Common myeloid progenitor, CD34-positive (primary cell): ENCODE data around the gene TJP3.

ENCODE experiments used
- CTCF ChIA-PET: fragments of 350-600 bp; sonication (Branson Sonifier 250); formaldehyde crosslinking; loops from one replicate; lab custom pipeline; 2021; ENCODE audit warnings: antibody characterized with exemption; lab: Charles Lee
- POLR2A ChIA-PET: fragments of 350-600 bp; sonication (Branson Sonifier 250); formaldehyde crosslinking; loops from one replicate; lab custom pipeline; 2021; ENCODE audit warnings: antibody characterized with exemption; lab: Charles Lee
- DNase-seq, 3 donors: peaks; one replicate each; pipeline versions ENCODE4 v3.0.0 to v3.0.0-alpha.2; 2013
- H3K27ac ChIP-seq, 2 experiments: 1 replicate in 1 of 2; 2 replicates in 1 of 2; pipeline ENCODE4 v1.7.0; 2013; ENCODE audit warnings: inconsistent platforms in 2 of 2, low read length in 2 of 2, mild to moderate bottlenecking in 2 of 2, low read depth in 1 of 2, moderate library complexity in 1 of 2; ENCODE audit not compliant: severe bottlenecking in 2 of 2, insufficient read depth in 1 of 2, poor library complexity in 1 of 2
- H3K27me3 ChIP-seq, 5 experiments: replicated peaks in 2 of 5; 1 replicate in 3 of 5; 2 replicates in 2 of 5; pipeline versions ENCODE4 v1.6.1 to v1.7.0; 2013; ENCODE audit warnings: low read length in 4 of 5, mild to moderate bottlenecking in 2 of 5, moderate library complexity in 2 of 5, inconsistent platforms in 1 of 5; ENCODE audit not compliant: insufficient read depth in 5 of 5, control insufficient read depth in 4 of 5
- H3K36me3 ChIP-seq, 4 experiments: 1 replicate in 2 of 4; 2 replicates in 2 of 4; pipeline versions ENCODE4 v1.6.1 to v1.7.0; 2013; ENCODE audit warnings: low read length in 3 of 4, control low read depth in 1 of 4, mild to moderate bottlenecking in 1 of 4; ENCODE audit not compliant: control insufficient read depth in 4 of 4, insufficient read depth in 4 of 4
- H3K4me1 ChIP-seq, 4 experiments: 1 replicate in 3 of 4; 2 replicates in 1 of 4; pipeline versions ENCODE4 v1.6.1 to v1.7.1; 2013; ENCODE audit warnings: low read length in 3 of 4, mild to moderate bottlenecking in 3 of 4, control low read depth in 1 of 4, inconsistent platforms in 1 of 4, moderate library complexity in 1 of 4; ENCODE audit not compliant: control insufficient read depth in 4 of 4, insufficient read depth in 4 of 4; ENCODE audit errors: control extremely low read depth in 1 of 4
- H3K4me3 ChIP-seq, 7 experiments: 1 replicate in 4 of 7; 2 replicates in 3 of 7; pipeline versions ENCODE4 v1.5.1 to v1.7.0; 2013; ENCODE audit warnings: mild to moderate bottlenecking in 7 of 7, low read length in 6 of 7, moderate library complexity in 6 of 7, inconsistent platforms in 2 of 7, low read depth in 2 of 7, control low read depth in 1 of 7; ENCODE audit not compliant: insufficient read depth in 4 of 7, control insufficient read depth in 1 of 7; ENCODE audit errors: extremely low read depth in 1 of 7
- H3K9me3 ChIP-seq, 5 experiments: 1 replicate in 4 of 5; 2 replicates in 1 of 5; pipeline versions ENCODE4 v1.6.1 to v1.7.1; 2013; ENCODE audit warnings: low read length in 4 of 5, mild to moderate bottlenecking in 2 of 5, inconsistent platforms in 1 of 5, low read depth in 1 of 5, moderate library complexity in 1 of 5; ENCODE audit not compliant: control insufficient read depth in 4 of 5, insufficient read depth in 2 of 5; ENCODE audit errors: control extremely low read depth in 1 of 5
- WGBS: methylation state at CpG from one replicate; pipeline ENCODE4 v1.1.5; 2013; ENCODE audit not compliant: insufficient coverage; 5-methylcytosine and 5-hydroxymethylcytosine counted together

The TJP3 gene

DNA sequence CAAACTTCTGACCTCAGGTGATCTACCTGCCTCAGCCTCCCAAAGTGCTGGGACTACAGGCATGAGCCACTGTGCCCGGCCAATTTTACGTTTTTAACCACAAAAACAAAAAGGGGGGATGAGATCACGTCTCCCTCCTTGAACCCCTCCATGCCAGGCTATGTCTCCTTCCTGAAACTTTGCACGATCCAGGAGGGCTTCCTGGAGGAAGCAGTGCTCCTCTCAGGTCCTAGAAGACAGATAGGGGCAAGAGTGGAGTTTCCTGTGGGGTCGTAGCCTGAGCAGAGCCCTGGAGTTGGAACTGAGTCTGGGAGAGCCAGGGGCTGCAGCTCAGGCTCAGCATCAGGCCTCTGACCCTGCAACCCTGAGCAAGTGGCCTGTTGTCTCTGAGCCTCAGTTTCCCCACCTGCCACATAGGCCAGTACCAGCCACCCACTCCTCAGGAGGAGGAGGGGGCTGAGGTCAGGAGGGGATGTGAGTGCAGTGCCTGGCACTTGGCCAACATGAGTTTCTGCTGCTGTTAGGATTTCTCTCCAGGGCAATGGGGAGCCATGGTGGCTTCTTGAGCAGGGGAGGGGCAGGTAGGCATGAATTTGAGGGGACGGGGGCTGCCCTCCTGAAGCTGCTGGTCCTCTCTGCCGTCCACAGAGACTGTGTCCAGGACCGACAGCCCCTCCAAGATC lies 37.3 kb downstream of the TJP3 start:
- ChIA-PET CTCF (no interaction called here), POLR2A (no interaction called here)
- WGBS, result 64% methylated on average over 6 of the region's 8 CpGs

DNA sequence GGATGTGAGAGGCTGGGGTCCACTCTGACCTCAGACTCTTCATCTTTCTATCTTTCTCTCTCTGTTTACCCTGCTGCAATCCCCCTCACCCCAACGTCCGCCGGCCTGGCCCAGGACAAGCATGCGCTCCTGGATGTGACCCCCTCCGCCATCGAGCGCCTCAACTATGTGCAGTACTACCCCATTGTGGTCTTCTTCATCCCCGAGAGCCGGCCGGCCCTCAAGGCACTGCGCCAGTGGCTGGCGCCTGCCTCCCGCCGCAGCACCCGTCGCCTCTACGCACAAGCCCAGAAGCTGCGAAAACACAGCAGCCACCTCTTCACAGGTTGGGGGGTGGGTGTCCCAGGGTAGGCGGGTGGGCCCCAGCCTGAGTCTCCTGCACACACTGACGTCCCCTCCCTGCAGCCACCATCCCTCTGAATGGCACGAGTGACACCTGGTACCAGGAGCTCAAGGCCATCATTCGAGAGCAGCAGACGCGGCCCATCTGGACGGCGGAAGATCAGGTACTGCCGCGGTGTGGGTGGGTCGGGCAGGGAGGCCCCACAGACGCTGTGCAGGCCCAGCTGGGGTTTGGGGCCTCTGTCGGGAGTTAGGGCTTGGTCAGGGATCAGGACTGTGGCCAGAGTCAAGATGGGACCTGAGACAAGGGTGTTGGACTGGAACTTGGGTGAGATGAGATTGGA lies 38.3 kb downstream of the TJP3 start:
- H3K9me3 ChIP-seq, result peaks cover 0 to 3% (median 0%) of the 10 kb centered on the region in 5 experiments
- CTCF ChIA-PET, result no interaction called here
- no peak overlapping the region for H3K4me3 ChIP-seq
- H3K36me3 ChIP-seq, result peaks cover 3 to 16% (median 15%) of the 10 kb centered on the region in 4 experiments
- no peaks in the 10 kb centered on the region for H3K27me3 ChIP-seq
- H3K27ac ChIP-seq, result no peak overlapping the region
- no peaks in the 10 kb centered on the region for H3K4me1 ChIP-seq
- no peak for DNase-seq
- WGBS, result 93% methylated on average over 31 of the region's 31 CpGs
- POLR2A ChIA-PET, result no interaction called here

More for the DNA sequence above, 37.3 kb downstream of the TJP3 start:
- Histone ChIP-seq H3K4me1 (no peaks in the 10 kb centered on the region), H3K9me3 (peaks cover 0 to 3% (median 0%) of the 10 kb centered on the region in 5 experiments), H3K4me3 (no peak overlapping the region), H3K36me3 (peaks cover 3 to 9% (median 6%) of the 10 kb centered on the region in 4 experiments), H3K27me3 (no peaks in the 10 kb centered on the region), H3K27ac (no peak overlapping the region)
- no peak for DNase-seq

DNA sequence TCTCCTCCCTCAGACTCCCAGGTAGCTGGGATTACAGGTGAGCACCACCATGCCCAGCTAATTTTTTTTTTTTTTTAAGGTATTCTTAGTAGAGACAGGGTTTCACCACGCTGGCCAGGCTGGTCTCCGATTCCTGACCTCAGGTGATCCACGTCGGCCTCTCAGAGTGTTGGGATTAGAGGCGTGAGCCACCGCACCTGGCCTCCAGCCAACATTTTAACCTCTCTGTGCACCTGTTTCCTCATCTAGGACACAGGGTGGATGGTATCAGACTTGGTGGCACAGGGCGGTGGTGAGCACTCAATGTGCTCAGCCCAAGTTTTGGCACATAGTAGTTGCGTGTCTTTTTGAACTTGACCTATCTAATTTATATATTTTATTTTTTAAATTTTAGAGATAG lies 40.8 kb downstream of the TJP3 start:
- ChIA-PET POLR2A (no interaction called here), CTCF (interaction anchor here (0.6 kb wide), 1 partner anchor 94 kb away, joined by 3 read pairs; no protein-coding TSS in a partner anchor)
- H3K27me3 ChIP-seq, result no peaks in the 10 kb centered on the region
- H3K4me1 ChIP-seq, result no peaks in the 10 kb centered on the region
- H3K36me3 ChIP-seq, result peaks cover 3 to 30% (median 19%) of the 10 kb centered on the region in 4 experiments
- H3K27ac ChIP-seq, result no peak overlapping the region
- WGBS, result 88% methylated on average over 5 of the region's 8 CpGs
- H3K4me3 ChIP-seq, result no peak overlapping the region
- DNase-seq, result no peak
- no peaks in the 10 kb centered on the region for H3K9me3 ChIP-seq

- peaks cover 3 to 30% (median 19%) of the 10 kb centered on the region in 4 experiments for H3K36me3 ChIP-seq
- DNase-seq, result no peak
- 100% methylated on average over 2 of the region's 2 CpGs for WGBS
- H3K9me3 ChIP-seq, result no peaks in the 10 kb centered on the region
- H3K27ac ChIP-seq, result no peak overlapping the region
- no peaks in the 10 kb centered on the region for H3K27me3 ChIP-seq
- no peaks in the 10 kb centered on the region for H3K4me1 ChIP-seq
- ChIA-PET CTCF (interaction anchor here (1.3 to 1.6 kb wide), 2 partner anchors 9 to 18 kb away, joined by 4 read pairs; no protein-coding TSS in a partner anchor), POLR2A (interaction anchor here (0.5 to 0.6 kb wide), 2 partner anchors 83 to 706 kb away, joined by 3 read pairs; no protein-coding TSS in a partner anchor)
- H3K4me3 ChIP-seq, result no peak overlapping the region
Observed at GRCh38 chr19:3750211-3750610, 42.0 kb downstream of the TJP3 start.

GRCh38 chr19:3751236-3751635 lies 43.1 kb downstream of the TJP3 start:
- no peak for DNase-seq
- H3K36me3 ChIP-seq, result peaks cover 3 to 30% (median 19%) of the 10 kb centered on the region in 4 experiments
- 96% methylated on average over 29 of the region's 30 CpGs for WGBS
- no peak overlapping the region for H3K27ac ChIP-seq
- H3K9me3 ChIP-seq, result no peaks in the 10 kb centered on the region
- ChIA-PET CTCF (interaction anchor here (1.4 kb wide), 1 partner anchor 9 kb away, joined by 3 read pairs; no protein-coding TSS in a partner anchor), POLR2A (no interaction called here)
- H3K4me1 ChIP-seq, result no peaks in the 10 kb centered on the region
- H3K27me3 ChIP-seq, result no peaks in the 10 kb centered on the region
- H3K4me3 ChIP-seq, result no peak overlapping the region

- ChIA-PET CTCF (interaction anchor here (0.6 to 1.4 kb wide), 2 partner anchors 8 to 9 kb away, joined by 3 read pairs; partner anchors contain the start of gene APBA3), POLR2A (no interaction called here)
- no peaks in the 10 kb centered on the region for H3K27me3 ChIP-seq
- H3K9me3 ChIP-seq, result no peaks in the 10 kb centered on the region
- H3K27ac ChIP-seq, result no peak overlapping the region
- no peaks in the 10 kb centered on the region for H3K4me1 ChIP-seq
- H3K4me3 ChIP-seq, result no peak overlapping the region
- no peak for DNase-seq
- peaks cover 5 to 30% (median 20%) of the 10 kb centered on the region in 4 experiments for H3K36me3 ChIP-seq
- 96% methylated on average over 24 of the region's 25 CpGs for WGBS
Observed at GRCh38 chr19:3752492-3752891, 44.3 kb downstream of the TJP3 start.
